Endothelial cell of umbilical vein (primary cell): Measurements from ENCODE around the gene MT1H.

Experiments
- CTCF ChIP-seq, 2 donors: IDR thresholded peaks; 1 replicate in 1 of 2; 2 replicates in 1 of 2; pipeline ENCODE4 v1.5.1; 2011; ENCODE audit warnings: low read length in 2 of 2, mild to moderate bottlenecking in 2 of 2, moderate library complexity in 2 of 2, control low read depth in 1 of 2, inconsistent platforms in 1 of 2, low read depth in 1 of 2; ENCODE audit not compliant: insufficient read depth in 1 of 2; ENCODE audit errors: extremely low read depth in 1 of 2
- EZH2 ChIP-seq: IDR thresholded peaks from 2 replicates; pipeline ENCODE4 v1.6.1; 2012; ENCODE audit warnings: borderline replicate concordance, low read depth, mild to moderate bottlenecking, moderate library complexity, low read length, inconsistent platforms; ENCODE audit not compliant: severe bottlenecking
- JUN ChIP-seq: IDR thresholded peaks from 2 replicates; pipeline ENCODE4 v1.6.1; 2011; ENCODE audit warnings: borderline replicate concordance, low read depth; ENCODE audit not compliant: insufficient read length, insufficient read depth
- POLR2A ChIP-seq: IDR thresholded peaks from 2 replicates; pipeline ENCODE4 v1.6.1; 2012; ENCODE audit warnings: low read depth, mild to moderate bottlenecking, control low read depth, low read length
- POLR2AphosphoS5 ChIP-seq: IDR thresholded peaks from 2 replicates; pipeline ENCODE4 v1.6.1; 2012; ENCODE audit warnings: low read depth, mild to moderate bottlenecking, control low read depth, low read length, moderate library complexity; ENCODE audit not compliant: insufficient read depth
- TF ChIP-seq, protein P1 (sequence below): IDR thresholded peaks from 2 replicates; pipeline ENCODE4 v1.6.1; 2011; ENCODE audit not compliant: insufficient read depth, insufficient read length

DNA sequence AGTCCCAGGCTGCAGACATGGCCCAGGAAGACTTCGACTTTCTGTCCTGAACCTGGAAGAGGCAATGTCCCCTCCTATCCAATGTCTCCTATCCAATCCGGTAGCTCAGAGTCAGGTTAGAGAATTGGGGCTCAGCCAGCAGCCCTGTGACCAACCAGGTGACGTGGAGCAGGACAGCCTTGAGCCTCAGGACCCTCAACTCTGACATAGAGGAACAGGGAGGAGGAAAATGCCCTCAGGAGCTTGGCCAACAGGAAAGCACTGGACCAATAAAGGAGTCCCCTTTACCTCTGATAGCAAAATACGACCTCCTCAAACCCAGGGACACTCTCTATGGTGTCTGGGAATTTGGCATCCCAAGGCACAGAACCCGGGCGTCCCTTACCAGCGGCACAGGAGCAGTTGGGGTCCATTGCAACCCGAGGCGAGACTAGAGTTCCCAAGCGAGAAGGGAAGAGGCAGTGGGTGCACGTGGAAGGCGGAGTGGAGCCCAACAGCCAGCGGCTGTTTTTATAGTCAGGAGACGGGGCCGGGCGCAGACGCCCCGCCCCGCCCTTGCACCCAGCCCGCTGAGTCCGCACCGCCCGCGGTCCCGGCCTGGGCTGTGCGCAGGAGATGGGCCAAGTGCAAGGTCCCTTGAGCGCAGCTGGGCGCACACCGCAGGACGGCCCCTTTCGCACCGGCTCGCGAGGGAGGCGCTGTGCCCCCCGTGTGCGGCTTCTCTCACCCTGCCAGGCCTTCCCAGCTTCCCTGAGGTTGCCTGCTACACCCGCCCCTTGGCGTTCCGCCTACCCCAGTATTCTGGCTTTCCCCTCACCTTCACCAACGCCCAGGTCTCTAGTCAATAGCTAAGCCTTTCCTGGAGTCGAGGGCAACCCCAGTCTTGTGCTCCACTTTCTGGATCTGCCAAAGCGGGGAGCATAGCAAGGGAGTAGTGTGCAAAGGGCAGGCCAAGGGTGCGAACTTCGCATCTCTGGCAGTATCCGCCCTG lies 1.7 kb upstream of the MT1H start, which contains the start of gene MT1G:
- TF ChIP-seq EZH2 (peak; percentile 68), POLR2A (no peak), CTCF (IDR thresholded peaks at IDR 0.05; ENCODE audit: extremely low read depth in 1 of 2, insufficient read depth in 1 of 2, low read depth in 1 of 2, low read length in 2 of 2) (no peak), POLR2AphosphoS5 (no peak), JUN (no peak)
- TF ChIP-seq, protein P1, sequence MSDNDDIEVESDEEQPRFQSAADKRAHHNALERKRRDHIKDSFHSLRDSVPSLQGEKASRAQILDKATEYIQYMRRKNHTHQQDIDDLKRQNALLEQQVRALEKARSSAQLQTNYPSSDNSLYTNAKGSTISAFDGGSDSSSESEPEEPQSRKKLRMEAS, result no peak
